NCI-H187 (cell line): ENCODE measurements around the gene ARHGAP42.
"Not testable (repeated sequence)": the region's sequence is repeated elsewhere in the genome, so short reads cannot be mapped to it uniquely, and the experiment has no call there.

Source experiments
- DNase-seq, 2 experiments: peaks; one replicate each; lab custom pipeline; 2025; lab: John Stamatoyannopoulos, UW

ARHGAP42 gene, protein sequence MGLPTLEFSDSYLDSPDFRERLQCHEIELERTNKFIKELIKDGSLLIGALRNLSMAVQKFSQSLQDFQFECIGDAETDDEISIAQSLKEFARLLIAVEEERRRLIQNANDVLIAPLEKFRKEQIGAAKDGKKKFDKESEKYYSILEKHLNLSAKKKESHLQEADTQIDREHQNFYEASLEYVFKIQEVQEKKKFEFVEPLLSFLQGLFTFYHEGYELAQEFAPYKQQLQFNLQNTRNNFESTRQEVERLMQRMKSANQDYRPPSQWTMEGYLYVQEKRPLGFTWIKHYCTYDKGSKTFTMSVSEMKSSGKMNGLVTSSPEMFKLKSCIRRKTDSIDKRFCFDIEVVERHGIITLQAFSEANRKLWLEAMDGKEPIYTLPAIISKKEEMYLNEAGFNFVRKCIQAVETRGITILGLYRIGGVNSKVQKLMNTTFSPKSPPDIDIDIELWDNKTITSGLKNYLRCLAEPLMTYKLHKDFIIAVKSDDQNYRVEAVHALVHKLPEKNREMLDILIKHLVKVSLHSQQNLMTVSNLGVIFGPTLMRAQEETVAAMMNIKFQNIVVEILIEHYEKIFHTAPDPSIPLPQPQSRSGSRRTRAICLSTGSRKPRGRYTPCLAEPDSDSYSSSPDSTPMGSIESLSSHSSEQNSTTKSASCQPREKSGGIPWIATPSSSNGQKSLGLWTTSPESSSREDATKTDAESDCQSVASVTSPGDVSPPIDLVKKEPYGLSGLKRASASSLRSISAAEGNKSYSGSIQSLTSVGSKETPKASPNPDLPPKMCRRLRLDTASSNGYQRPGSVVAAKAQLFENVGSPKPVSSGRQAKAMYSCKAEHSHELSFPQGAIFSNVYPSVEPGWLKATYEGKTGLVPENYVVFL

DNA sequence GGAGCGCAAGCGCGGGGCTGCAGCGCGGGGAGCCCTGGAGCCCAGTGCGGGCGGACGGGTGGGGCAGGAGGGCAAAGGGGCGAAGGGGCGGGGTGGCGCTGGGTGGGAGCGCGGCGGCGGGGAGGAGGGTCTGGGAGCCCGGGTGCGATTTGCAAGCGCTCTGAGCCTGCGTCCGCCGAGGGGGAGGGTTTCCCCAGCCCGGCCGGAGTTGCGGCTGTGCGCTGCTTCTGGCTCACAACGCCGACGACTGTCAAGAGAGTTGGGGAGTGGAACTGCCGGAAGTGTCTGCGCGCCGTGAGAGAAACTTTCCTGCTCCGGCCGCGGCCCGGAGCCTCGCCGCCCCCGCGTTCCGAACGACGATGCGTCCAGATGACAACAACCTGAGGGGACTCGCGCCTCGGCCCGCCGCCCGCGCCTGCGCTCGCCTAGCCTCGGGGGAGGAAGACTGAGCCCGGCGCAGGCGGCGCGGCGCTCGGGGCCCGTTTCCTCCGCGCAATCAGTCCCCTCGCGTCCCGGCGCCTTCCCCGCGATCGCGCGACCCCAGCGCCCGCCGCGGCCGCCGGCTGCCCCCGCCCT, at the start of gene ARHGAP42:
TSS of gene ARHGAP42 (plus strand) at position 235 of the 576 bp plus-strand sequence. CDS start 391 bp downstream, outside the sequence.
- DNase-seq: no peak

- no peak for DNase-seq
Observed at GRCh38 chr11:100637706-100638105, 49.4 kb upstream of the ARHGAP42 start.

DNA sequence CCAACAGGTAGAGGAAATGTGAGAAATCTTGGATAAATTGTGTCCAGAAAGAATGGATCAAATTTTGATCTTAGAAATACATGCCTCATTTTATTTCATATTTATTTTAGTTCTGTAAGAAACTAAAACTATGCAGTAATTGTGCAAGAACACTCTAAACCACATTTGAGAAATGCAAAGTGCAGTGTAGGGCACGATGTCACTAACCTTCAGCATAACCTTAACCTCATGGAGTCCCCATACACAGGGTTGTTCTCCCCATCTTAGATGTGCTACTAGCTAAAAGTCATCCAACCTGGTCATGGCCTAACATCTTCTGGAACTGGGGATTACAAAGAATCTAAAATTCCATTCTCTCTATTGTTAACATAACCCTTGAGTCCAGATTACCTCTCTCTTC, 48.4 kb upstream of the ARHGAP42 start:
- no peak for DNase-seq

DNA sequence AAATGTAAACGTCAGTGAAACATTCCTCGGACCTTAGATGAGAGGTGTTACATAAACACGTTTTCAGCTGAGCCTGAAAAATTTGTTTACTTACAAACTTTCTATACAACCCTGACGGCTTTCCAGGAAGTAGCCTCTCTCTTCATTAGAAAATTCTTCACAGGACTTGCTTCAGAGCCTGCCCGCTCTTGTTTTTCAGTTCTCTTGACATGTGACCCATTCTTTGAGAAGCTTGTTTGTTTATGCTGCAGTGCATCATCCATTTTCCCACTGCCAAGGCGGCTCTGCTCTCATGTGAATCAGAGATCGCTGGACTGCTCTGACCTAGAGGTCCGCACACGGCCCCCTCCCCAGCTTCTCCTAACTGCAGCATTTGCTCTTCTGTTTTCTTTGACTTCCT, 47.9 kb upstream of the ARHGAP42 start:
- DNase-seq: no peak

GRCh38 chr11:100640071-100640470, 47.0 kb upstream of the ARHGAP42 start:
- DNase-seq: no peak

DNA sequence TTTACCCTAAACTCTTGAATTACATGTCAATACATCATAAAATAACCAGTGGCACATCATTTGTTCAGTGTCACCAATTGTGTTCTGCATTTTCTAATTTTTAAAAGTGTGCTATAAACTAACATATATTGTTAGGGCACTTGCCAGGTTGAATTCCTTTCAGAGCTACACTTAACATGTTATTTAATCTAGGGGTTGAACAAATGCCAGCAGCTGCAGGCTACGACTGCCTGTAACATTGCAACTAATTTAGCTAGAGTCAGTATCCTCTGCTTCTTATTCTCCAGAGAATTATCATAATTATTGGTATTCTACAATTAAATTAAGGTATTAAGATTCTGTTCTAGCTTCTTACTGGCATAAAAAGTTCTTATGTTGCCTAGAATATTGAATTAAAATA, 46.4 kb upstream of the ARHGAP42 start:
- no peak for DNase-seq

GRCh38 chr11:100641456-100641855, 45.6 kb upstream of the ARHGAP42 start:
- no peak for DNase-seq

DNA sequence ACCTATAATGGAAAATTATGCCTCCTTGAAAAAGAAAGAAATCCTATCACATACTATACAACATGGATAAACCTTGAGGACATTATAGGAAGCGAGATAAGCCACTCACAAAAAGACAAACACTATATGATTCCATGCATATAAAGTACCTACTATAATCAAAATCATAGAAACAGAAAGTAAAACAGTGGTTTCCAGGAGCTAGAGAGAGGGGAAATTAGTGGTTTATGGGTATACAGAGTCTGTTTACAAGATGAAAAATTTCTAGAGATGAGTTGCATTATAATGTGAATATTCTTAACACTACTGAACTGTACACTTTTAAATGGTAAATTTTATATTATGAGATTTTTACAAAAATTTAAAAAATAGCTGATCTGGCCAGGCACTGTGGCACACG, 40.5 kb upstream of the ARHGAP42 start:
- DNase-seq: no peak

- DNase-seq: no peak
Observed at GRCh38 chr11:100647861-100648260, 39.2 kb upstream of the ARHGAP42 start.

DNA sequence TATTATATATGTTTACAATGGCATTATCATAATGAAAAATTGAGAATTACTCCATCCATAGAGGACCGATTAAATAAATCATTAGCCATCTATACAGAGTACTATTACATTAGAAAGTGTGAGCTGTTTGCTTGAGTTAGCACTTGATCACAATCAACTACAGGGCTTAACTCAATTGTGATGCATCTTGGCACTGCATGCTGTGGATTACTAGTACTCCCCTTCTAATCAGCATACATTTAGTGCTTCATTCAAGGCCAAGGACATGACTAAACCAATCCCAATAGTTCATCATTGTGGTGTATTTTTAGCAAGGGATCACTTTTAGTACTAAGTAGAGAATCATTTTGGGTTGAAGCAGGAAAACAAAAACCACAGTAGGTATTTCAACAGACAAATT, 23.5 kb upstream of the ARHGAP42 start:
- no peak for DNase-seq

DNA sequence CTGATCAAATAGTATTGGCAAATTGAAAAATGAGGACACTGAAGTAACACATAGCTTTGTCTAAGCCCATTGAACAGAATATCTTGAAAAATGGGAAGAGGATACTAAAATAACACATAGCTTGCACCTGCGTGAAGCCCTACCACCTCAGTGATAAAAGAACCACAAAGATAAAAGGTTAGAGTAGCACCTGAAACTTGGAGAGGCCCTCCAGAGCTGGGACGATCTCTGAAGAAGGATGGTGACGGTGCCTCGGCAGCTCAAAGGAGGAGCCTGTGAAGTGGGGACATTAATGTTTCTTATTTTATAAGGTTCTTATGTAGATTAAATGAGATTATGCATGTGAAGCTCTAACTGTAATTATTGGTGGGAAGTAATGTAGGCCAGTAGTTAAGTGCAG, 23.1 kb upstream of the ARHGAP42 start:
- DNase-seq: no peak

GRCh38 chr11:100666816-100667215, 20.3 kb upstream of the ARHGAP42 start:
- not testable (repeated sequence) for DNase-seq

DNA sequence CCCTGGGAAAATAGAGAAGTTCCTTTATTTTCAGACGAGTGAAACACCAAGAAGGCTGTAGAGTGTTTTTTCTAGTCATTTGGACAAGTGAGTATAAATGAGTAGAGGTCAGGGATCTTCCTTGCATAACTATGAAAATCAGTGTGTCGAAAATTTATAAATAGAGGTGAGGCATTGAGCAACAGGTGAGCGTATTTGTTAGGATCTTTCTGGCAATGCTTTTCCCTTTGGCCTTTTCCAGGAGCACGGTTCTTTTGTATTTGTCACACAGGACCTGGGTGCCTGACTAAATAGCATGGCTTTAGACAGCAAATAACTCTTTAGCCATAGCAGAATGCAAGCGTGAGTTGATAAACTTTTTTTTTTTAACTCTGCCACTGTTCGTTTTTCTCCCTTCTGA, 19.6 kb upstream of the ARHGAP42 start:
- DNase-seq: no peak

- DNase-seq: no peak
Observed at GRCh38 chr11:100670140-100670539, 16.9 kb upstream of the ARHGAP42 start.

DNA sequence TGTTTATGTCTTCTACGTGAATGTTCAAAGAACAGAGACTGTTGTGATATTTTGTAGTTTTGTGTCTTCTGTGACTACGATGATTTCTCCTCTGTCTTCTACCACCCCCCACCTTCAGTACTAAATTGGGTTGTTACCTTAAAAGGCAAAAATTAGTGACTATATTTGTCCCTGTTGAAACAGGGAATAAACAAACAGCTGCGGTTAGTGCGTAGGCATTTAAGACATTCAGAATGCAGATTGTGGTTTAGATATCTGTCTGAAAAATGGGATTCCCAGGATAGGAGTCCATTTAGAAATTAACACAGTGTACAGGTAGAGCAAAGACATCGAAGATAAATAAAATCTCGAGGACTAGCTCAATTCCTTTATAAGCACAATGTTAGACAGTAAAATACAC, 15.6 kb upstream of the ARHGAP42 start:
- DNase-seq: no peak

- DNase-seq: no peak
Observed at GRCh38 chr11:100672498-100673033, 14.5 kb upstream of the ARHGAP42 start.

DNA sequence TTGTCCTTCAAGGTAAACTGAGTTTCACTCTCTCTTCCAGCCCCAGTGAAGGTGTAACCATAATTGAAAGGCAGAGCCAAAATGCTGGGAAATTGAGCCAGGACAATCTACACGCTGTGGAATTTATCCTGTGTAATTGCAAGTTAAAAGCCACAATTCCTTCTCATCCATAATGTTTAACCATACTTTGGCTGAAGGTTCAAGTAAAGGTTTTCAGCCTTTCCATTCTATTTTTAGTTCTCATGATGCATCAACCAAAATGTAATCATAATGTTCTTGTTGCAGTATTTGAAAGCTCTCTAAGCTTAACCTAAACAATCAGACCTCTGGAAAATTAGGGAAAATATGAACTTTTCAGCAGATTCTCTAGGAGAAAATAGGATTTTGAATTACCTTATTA, 14.0 kb upstream of the ARHGAP42 start:
- no peak for DNase-seq

GRCh38 chr11:100674212-100674611, 12.9 kb upstream of the ARHGAP42 start:
- no peak for DNase-seq

GRCh38 chr11:100675115-100675650, 11.9 kb upstream of the ARHGAP42 start:
- no peak for DNase-seq

- DNase-seq: no peak
Observed at GRCh38 chr11:100676901-100677300, 10.2 kb upstream of the ARHGAP42 start.

DNA sequence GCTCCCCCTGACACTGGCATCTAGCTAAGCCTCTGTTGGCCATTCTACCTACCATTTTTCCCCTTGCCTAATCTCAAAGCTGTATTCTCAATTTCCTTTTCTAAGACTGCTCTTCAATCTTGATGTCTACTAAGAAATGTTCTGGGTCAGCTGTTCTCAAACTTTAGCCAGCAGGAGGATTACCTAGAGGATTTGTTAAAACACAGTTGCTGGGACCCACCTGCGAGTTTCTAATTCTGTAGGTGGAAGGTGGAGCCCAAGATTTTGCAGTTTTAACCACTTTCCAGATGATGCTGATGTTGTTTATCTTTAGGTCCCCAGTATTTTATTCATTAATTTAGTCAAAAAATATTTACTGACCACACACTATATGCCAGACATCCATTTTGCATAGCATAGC, 9.3 kb upstream of the ARHGAP42 start:
- DNase-seq: no peak

DNA sequence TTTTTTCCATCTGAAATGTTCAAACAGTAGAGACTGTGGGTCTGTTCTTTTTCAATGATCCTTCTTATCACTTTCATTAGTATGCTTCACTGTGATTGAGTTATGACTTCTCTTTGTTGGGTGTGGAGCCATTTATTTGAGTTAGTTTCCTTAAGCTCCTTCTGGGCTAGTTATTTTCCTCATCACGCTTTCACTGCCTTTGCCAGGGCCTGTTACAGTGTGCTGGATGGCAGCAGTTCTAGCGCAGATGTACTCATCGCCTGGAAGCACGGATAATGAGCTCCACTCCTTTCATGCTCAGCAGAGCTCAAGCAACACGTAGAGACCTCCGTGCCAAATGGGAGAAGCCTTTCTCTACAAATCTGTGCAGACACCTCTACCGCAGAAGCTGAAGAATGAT, 7.0 kb upstream of the ARHGAP42 start:
- no peak for DNase-seq
